Anterior cingulate cortex (tissue), 58 donors: ENCODE measurements around the gene PAGR1.
"Not testable (repeated sequence)": the region's sequence is repeated elsewhere in the genome, so short reads cannot be mapped to it uniquely, and the experiment has no call there.

Experiments
- DNase-seq, 58 donors: peaks; one replicate each; lab custom pipeline; 2025; lab: John Stamatoyannopoulos, UW

PAGR1 gene

GRCh38 chr16:29815793-29816693 is at the start of gene PAGR1:
TSS of gene PAGR1 (plus strand) at chr16:29816152. CDS start at chr16:29816526, 374 bp downstream.
- DNase-seq: peak; percentile 92 to 100 (median 97)

- DNase-seq: no peak
Observed at GRCh38 chr16:29766571-29766970, 49.4 kb upstream of the PAGR1 start.

GRCh38 chr16:29767062-29767461 is 48.9 kb upstream of the PAGR1 start:
- DNase-seq: no peak

GRCh38 chr16:29769507-29769906 is 46.4 kb upstream of the PAGR1 start:
- DNase-seq: no peak

- DNase-seq: no peak
Observed at GRCh38 chr16:29770250-29770929, 45.6 kb upstream of the PAGR1 start.

- not testable (repeated sequence) for DNase-seq
Observed at GRCh38 chr16:29772330-29772729, 43.6 kb upstream of the PAGR1 start.

- no peak for DNase-seq
Observed at GRCh38 chr16:29774730-29775129, 41.2 kb upstream of the PAGR1 start.

GRCh38 chr16:29775742-29776408 is 40.1 kb upstream of the PAGR1 start:
- no peak for DNase-seq

GRCh38 chr16:29777576-29778350 is 38.2 kb upstream of the PAGR1 start, which contains the start of gene ZG16:
TSS of gene ZG16 (plus strand) at chr16:29778256. CDS start at chr16:29779267, 1,011 bp downstream.
- no peak for DNase-seq

- no peak for DNase-seq
Observed at GRCh38 chr16:29779474-29779873, 36.5 kb upstream of the PAGR1 start.

GRCh38 chr16:29783094-29783953 is 32.6 kb upstream of the PAGR1 start:
- not testable (repeated sequence) for DNase-seq

- no peak for DNase-seq
Observed at GRCh38 chr16:29784157-29784556, 31.8 kb upstream of the PAGR1 start.

- DNase-seq: peak in 50 of 58 donors; percentile 1 to 73 (median 24)
Observed at GRCh38 chr16:29784901-29785500, 31.0 kb upstream of the PAGR1 start.

GRCh38 chr16:29787155-29787554 is 28.8 kb upstream of the PAGR1 start:
- DNase-seq: not testable (repeated sequence)

GRCh38 chr16:29789775-29790182 is 26.2 kb upstream of the PAGR1 start:
- DNase-seq: no peak

GRCh38 chr16:29790183-29790948 is 25.6 kb upstream of the PAGR1 start, which contains the start of gene KIF22:
TSS of gene KIF22 (plus strand) at chr16:29790751. CDS start at chr16:29790760, 9 bp downstream.
- peak; percentile 90 to 100 (median 98) for DNase-seq

- DNase-seq: peak in 1 of 58 donors; percentile 52
Observed at GRCh38 chr16:29790949-29791844, 24.8 kb upstream of the PAGR1 start.
